Gastrocnemius medialis (tissue), 4 donors: ENCODE results near the gene DMD.

Source experiments
- CTCF ChIP-seq, 5 experiments: fragments of 450-650 bp in 3 of 5; fragments of 200-600 bp in 2 of 5; sonication (generic) in 2 of 5; IDR thresholded peaks in 4 of 5; conservative IDR thresholded peaks in 1 of 5; 1 replicate in 4 of 5; 2 replicates in 1 of 5; pipeline ENCODE4 v1.5.1; 2016 to 2019; ENCODE audit warnings: antibody characterized with exemption in 5 of 5, mild to moderate bottlenecking in 3 of 5, moderate library complexity in 3 of 5
- POLR2A ChIP-seq, 2 donors: fragments of 450-650 bp; IDR thresholded peaks; one replicate each; pipeline ENCODE4 v1.6.1; 2017; ENCODE audit warnings: antibody characterized with exemption in 2 of 2, mild to moderate bottlenecking in 2 of 2, moderate library complexity in 2 of 2

DNA sequence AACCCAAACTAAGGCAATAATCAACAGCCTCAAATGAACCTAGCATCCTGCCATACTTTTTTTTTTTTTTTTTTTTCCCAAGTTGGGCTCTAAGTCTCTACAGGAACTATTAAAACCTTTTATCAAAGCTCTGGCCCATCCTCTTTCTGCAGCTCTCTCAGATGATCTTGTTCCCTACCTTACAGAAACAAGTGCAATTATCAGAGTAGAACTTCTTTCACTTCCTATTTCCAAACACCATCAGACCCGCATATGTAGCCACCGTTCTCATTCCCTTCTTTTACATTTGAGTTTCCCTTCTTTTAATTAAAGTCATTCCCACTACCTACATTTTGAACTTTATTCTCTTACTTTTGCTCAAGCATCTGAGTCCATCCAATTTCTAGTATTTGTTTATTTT is 690.6 kb downstream of the DMD start:
- TF ChIP-seq POLR2A (IDR thresholded peaks at IDR 0.05) = no peak
- TF ChIP-seq CTCF (IDR thresholded peaks at IDR 0.05 in 4 of 5, conservative IDR thresholded peaks at IDR 0.05 in 1 of 5) = no peak
